Lower leg skin (tissue), 4 donors: ENCODE data around the gene B3GNT9. TPM values are rescaled to one million over a fixed set of nuclear protein-coding genes. Genes with fewer than 3 reads are reported as not detected.

Source experiments
- DNase-seq, 2 donors: peaks; one replicate each; pipeline ENCODE4 v3.0.0-alpha.2; 2019; ENCODE audit warnings: low spot score in 2 of 2
- H3K4me3 ChIP-seq: fragments of 200-600 bp; sonication (generic); 2 replicates; pipeline ENCODE4 v1.5.1; 2017; ENCODE audit warnings: mild to moderate bottlenecking, low read depth; ENCODE audit not compliant: poor library complexity, severe bottlenecking
- CTCF ChIP-seq, 3 donors: fragments of 450-650 bp; IDR thresholded peaks; one replicate each; pipeline ENCODE4 v1.5.1; 2016; ENCODE audit warnings: antibody characterized with exemption in 3 of 3, mild to moderate bottlenecking in 3 of 3, moderate library complexity in 2 of 3
- POLR2A ChIP-seq, 2 donors: fragments of 450-650 bp; IDR thresholded peaks; one replicate each; pipeline ENCODE4 v1.6.1; 2016 to 2017; ENCODE audit warnings: antibody characterized with exemption in 2 of 2, mild to moderate bottlenecking in 1 of 2, moderate library complexity in 1 of 2
- WGBS, 2 donors: methylation state at CpG; one replicate each; pipeline ENCODE4 v1.1.5; 2018; 5-methylcytosine and 5-hydroxymethylcytosine counted together
- intact Hi-C: fragments of 100-400 bp; cut with DNase I; formaldehyde crosslinking; loops from one replicate; pipeline ENCODE4 v1.15.0; 2023; ENCODE audit warnings: low total_unique reads
- total RNA-seq, 4 donors: library from RNA; depleted of rRNA; stranded (reverse); fragments of >200 nt; gene quantifications; one replicate each; pipeline ENCODE4 v1.1.0, GENCODE V29; 2016

The B3GNT9 gene
- total RNA-seq, 4 donors from 2014 or later = 10.3 to 18.0 (median 13.3) TPM

- peak in 1 of 2 donors; percentile 90 for DNase-seq
- 10 to 12% methylated on average over 57 to 85 of the region's 99 CpGs for WGBS, 2 donors
Measured at GRCh38 chr16:67163164-67163998, 12.6 kb upstream of the B3GNT9 start.

GRCh38 chr16:67162506-67163163 lies 11.8 kb upstream of the B3GNT9 start:
- TF ChIP-seq CTCF (IDR thresholded peaks at IDR 0.05) (no peak), POLR2A (IDR thresholded peaks at IDR 0.05) (no peak)
- peak in 1 of 2 donors; percentile 84 for DNase-seq
- intact Hi-C loops = no loop called here
- WGBS, 2 donors = 41 to 49% methylated on average over 34 to 44 of the region's 44 CpGs
- no peak overlapping the region for H3K4me3 ChIP-seq

More at GRCh38 chr16:67163164-67163998, 12.6 kb upstream of the B3GNT9 start:
- TF ChIP-seq CTCF (IDR thresholded peaks at IDR 0.05) (no peak), POLR2A (IDR thresholded peaks at IDR 0.05) (no peak)
- H3K4me3 ChIP-seq = peak overlapping the region; percentile 16
- intact Hi-C loops = no loop called here

GRCh38 chr16:67161595-67162058 lies 10.8 kb upstream of the B3GNT9 start:
- intact Hi-C loops = no loop called here
- no peak overlapping the region for H3K4me3 ChIP-seq
- peak in 1 of 2 donors; percentile 87 for DNase-seq
- TF ChIP-seq CTCF (IDR thresholded peaks at IDR 0.05) (no peak), POLR2A (IDR thresholded peaks at IDR 0.05) (no peak)
- WGBS, 2 donors = 52 to 56% methylated on average over 21 to 25 of the region's 25 CpGs

GRCh38 chr16:67158637-67159600 lies 8.1 kb upstream of the B3GNT9 start:
- intact Hi-C loops = loop anchor here (5.0 kb wide), 1 partner anchor 182 kb away; no protein-coding TSS in a partner anchor
- no peak for DNase-seq
- peak overlapping the region; percentile 89 for H3K4me3 ChIP-seq
- whole genome bisulfite sequencing, 2 donors = 6 to 9% methylated on average over 20 to 29 of the region's 34 CpGs
- TF ChIP-seq CTCF (IDR thresholded peaks at IDR 0.05) (no peak), POLR2A (IDR thresholded peaks at IDR 0.05) (no peak)
